ENCODE measurements around the gene GRM1. TPM values are rescaled to one million over a fixed set of nuclear protein-coding genes. Genes with fewer than 3 reads are reported as not detected.

The GRM1 gene
- total RNA-seq, 2 donors from 2014 or later, result not detected

DNA sequence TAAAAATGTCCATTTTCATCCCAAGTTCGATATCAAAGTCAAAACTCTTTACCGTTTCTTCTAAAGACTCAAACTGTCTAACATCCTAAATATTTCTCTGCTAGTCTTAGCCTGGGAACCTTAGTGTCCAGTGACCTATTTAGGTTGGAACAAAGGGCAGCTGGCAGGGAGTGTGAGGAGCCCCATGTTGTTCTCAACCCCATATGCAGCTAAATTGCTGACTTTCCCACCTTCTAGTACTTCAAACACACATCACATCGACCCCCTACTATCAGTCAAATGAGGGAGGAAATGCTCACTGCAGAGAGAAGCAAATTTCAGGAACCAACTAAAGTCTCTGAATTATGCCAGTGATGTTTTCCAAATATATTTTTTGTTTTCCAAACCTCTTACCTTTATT lies 322.2 kb downstream of the GRM1 start:
- no peak for DNase-seq
- ATAC-seq, result no peak
- intact Hi-C loops (cut with DNase I, micrococcal nuclease), result no loop called here

- ATAC-seq, result no peak
- intact Hi-C loops (cut with DNase I, micrococcal nuclease), result no loop called here
- DNase-seq, result no peak
Measured at GRCh38 chr6:146352163-146352562, 323.3 kb downstream of the GRM1 start.

- intact Hi-C loops (cut with DNase I, micrococcal nuclease), result no loop called here
- peak; percentile 81 for ATAC-seq
- no peak for DNase-seq
Measured at GRCh38 chr6:146354451-146354850, 325.6 kb downstream of the GRM1 start.

- intact Hi-C loops (cut with DNase I, micrococcal nuclease), result no loop called here
- ATAC-seq (no peak), DNase-seq (no peak)
Measured at GRCh38 chr6:146355521-146356100, 326.7 kb downstream of the GRM1 start.

- intact Hi-C loops (cut with DNase I, micrococcal nuclease), result no loop called here
- ATAC-seq, result no peak
- DNase-seq, result no peak
Measured at GRCh38 chr6:146357578-146358430, 328.9 kb downstream of the GRM1 start.

GRCh38 chr6:146358431-146359046 lies 329.7 kb downstream of the GRM1 start:
- intact Hi-C loops (cut with DNase I, micrococcal nuclease), result no loop called here
- ATAC-seq, result no peak

DNA sequence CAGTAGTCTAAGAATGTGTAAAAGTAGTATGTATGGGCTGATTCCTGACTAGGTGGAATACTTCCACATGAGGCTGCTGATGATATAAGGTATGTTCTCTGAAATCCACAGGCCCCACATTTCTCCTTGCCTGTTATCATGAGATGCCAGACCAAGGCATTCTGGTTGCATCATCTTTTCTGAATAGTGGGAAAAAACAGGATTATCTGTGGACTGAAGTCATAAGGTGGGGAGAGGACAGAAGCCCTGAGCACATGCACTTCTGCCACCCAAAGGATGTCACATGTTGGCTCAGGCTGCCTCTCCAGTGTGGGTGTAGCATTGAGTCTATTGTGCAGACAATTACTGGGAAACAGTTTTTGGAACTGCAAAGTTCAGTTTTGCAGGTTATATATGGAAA lies 330.3 kb downstream of the GRM1 start:
- DNase-seq (no peak), ATAC-seq (no peak)
- intact Hi-C loops (cut with DNase I, micrococcal nuclease), result no loop called here

More at GRCh38 chr6:146358431-146359046, 329.7 kb downstream of the GRM1 start:
- DNase-seq, result no peak

DNA sequence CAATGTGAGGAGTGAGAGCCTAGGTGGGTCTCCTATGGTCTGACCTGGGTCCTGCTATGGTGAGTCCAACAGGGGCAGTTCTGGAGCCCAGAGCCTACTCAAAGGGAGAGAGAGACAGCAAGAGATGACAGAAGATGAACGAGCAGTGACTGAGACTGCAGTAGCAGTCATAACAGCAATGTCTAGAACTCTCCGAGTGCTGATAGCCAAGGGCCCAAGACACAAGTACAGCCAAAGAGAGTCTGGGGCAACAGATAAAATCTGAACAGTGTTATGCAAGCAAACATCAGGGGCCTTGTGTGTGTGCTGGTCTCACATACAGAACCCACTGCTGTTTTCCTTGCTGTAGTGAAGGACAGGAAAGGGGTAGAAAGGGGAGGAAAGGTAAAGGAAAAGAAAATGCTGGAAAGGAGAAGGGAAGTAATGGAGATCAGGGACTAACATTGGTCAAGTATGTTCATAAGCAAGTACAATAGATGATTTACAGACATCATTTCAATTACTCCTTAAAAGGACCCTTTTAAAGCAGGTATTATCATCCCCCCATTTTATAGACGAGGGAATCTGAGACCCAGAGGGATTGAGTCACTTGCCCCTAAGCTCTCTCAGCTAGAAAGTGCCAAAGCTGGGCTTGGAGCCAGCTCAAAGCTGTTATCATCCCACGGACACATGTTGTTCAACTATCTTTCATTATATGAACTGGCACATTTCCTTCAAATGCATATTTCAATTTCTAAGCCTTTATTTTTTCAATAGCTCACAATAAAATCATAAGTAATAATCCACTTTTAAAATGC lies 332.5 kb downstream of the GRM1 start:
- intact Hi-C loops (cut with DNase I, micrococcal nuclease), result no loop called here
- DNase-seq (peak in 1 of 2 donors; percentile 23), ATAC-seq (peak; percentile 58)

GRCh38 chr6:146363838-146364607 lies 335.2 kb downstream of the GRM1 start:
- ATAC-seq, result no peak
- intact Hi-C loops (cut with DNase I, micrococcal nuclease), result no loop called here
- no peak for DNase-seq

DNA sequence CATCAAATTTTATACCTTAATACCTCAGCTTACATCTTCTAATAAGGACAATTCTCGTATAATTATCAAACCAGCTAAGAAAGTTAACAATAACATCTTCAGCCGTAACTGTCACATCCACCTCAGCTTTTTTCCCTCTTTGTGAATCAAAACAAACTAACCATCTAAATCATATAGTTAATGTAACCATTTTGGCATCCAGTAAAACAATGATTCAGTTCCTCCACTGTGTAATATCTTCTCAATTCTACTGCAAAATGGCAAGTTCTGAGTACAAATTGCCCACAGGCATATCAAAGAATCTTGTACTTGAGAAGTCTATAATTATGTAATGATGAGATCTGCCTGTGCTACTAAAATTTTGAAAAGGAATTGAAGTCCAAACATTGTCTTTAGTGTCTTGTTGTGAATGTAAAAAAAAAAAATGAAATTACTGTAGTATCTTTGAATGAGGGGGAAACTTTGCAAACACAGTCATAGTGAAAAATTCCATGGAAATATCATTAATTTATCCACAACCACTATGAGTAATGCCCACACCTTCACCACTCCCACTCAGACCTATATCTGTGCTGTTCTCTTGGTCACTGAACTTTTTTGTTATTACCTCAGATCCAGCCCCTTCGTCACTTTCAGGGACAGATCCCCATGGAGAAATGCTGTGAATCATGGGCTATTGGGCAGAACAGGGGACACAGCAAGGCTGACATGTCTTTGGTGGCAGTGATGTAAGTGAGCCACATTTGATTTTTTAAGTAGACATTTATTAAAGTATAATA lies 336.1 kb downstream of the GRM1 start:
- ATAC-seq, result no peak
- no peak for DNase-seq
- intact Hi-C loops (cut with DNase I, micrococcal nuclease), result no loop called here

GRCh38 chr6:146367061-146367460 lies 338.2 kb downstream of the GRM1 start:
- intact Hi-C loops (cut with DNase I, micrococcal nuclease), result no loop called here
- DNase-seq (no peak), ATAC-seq (no peak)

DNA sequence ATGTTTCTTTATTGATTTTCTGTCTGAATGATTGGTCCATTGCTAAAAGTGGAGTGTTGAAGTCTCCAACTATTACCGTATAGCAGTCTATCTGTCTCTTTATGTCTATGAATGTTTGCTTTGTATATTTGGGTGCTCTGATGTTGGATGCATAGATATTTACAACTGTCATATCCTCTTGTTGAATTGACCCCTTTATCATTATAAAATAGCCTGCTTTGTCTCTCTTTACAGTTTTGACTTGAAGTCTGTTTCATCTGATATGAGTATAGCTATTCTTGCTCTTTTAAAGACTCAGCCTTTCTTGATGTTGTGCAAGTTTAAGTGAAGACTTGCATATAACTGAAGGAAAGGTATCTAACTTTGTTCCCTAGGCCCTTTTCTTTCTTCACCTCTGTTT lies 341.0 kb downstream of the GRM1 start:
- DNase-seq (no peak), ATAC-seq (no peak)
- intact Hi-C loops (cut with DNase I, micrococcal nuclease), result no loop called here

DNA sequence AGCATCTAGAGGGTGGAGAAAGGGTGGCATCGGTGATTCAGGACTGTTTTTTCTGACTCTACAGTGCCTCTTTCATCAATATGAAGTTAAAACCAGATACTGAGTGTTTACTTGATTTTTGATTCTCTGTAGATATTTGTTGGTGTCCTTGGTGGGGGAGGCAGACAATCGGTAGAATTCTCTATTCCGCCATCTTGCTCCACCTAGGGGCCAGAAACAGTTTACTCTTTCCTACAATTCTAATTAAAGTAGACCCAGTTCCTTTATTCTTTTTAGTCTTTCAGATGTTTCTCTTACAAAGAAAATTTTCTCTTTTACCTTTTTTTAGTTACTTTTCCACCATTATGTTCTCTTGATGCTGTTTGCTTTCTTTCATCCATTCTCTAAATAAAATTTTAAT lies 352.6 kb downstream of the GRM1 start:
- no peak for DNase-seq
- intact Hi-C loops (cut with DNase I, micrococcal nuclease), result no loop called here
- no peak for ATAC-seq

DNA sequence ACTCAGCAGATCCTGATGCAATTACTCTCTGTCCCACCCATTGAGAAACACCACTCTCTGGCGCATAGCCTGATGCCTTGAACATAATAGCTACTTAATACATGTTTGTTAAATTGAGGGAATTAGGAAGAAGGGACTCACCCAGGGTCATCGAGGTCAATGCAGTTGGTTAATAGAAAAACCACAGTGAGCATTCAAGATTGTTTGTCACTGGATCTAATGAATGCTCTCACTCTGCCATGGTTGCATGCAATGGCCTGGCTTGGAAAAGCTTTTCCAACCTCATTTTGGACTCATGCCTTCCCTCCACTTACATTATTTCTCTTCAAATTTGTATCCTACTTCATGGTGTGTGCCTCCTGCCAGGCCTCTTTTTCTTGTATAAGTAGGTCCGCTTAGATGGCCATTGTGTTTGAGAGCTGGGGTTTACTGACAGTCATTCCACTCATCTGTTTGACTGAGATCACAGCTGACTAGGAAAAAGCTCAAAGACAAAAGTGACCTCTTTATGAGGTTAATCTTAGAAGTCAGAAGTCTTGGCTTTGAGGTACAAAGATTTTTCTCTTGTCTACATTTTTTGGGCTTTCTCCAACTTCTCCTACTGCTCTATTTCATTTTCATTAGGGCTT lies 360.0 kb downstream of the GRM1 start:
- DNase-seq (no peak), ATAC-seq (no peak)
- intact Hi-C loops (cut with DNase I, micrococcal nuclease), result no loop called here

DNA sequence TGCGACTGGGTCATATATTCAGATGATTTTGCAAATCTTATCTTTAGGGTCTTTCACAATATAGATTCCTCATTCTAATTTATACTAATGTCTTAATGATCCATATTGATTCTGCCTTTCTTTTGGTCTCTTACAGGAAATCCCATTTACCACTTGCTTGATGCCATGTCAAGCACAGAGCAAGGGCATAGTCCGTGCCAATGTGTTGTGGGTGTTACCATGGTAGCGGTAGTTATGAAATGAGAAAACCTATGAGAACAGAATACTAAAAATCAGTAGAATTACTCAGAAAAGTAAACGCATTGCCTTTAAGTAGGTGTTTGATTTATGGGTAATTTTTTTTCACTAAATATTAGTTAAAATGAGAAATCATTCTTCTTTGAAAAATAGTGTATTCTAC lies 360.9 kb downstream of the GRM1 start:
- DNase-seq, result no peak
- no peak for ATAC-seq
- intact Hi-C loops (cut with DNase I, micrococcal nuclease), result no loop called here

GRCh38 chr6:146397638-146398037 lies 368.8 kb downstream of the GRM1 start:
- DNase-seq (no peak), ATAC-seq (no peak)
- intact Hi-C loops (cut with DNase I, micrococcal nuclease), result no loop called here

GRCh38 chr6:146402476-146402875 lies 373.6 kb downstream of the GRM1 start:
- ATAC-seq (no peak), DNase-seq (no peak)
- intact Hi-C loops (cut with DNase I, micrococcal nuclease), result no loop called here

DNA sequence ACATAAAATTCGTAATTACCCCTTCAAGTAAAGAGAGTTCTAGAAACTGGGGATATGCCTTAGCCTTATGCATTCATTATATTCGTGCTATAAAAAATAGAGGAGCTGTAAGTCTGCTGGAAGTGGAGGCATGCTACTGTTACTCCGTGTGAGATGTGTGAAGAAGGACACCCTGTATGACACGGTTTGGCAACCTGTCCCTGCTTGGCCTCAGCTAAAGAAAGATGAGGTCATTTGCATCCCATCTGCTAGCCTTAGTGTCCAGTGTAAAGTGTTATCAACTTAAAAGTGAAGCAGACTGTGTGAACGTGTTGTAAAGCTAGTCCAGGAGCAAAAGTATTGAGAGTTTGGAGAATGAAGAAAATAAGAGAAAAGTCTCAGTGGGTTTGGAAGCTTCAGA lies 379.7 kb downstream of the GRM1 start:
- intact Hi-C loops (cut with DNase I, micrococcal nuclease), result no loop called here
- ATAC-seq (no peak), DNase-seq (no peak)
